GM21390 (cell line): ENCODE results near the gene CFAP157.

Experiments used
- ATAC-seq: cut with Tn5 transposase; IDR thresholded peaks from one replicate; pipeline ENCODE4 v1.9.1; 2021; ENCODE audit not compliant: unreplicated experiment

Gene CFAP157

DNA sequence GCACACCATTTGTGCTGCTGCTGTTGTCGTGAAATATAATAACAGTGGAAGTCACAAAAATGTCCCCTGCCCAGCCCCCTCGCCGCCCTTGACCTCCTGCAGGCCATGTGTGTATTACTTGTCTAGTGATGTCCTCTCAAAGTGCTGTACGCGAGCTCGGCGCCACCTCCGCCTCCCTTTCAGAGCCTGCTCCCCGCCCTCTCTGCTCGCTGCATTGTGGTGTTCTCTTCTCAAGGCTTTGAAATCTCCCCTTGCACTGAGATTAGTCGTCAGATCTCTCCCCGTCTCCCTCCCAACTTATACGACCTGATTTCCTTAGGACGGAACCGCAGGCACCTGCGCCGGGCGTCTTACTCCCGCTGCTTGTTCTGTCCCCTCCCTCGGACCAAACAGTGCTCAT, 14.7 kb upstream of the CFAP157 start:
- ATAC-seq: no peak

GRCh38 chr9:127693143-127693542, 13.6 kb upstream of the CFAP157 start:
- ATAC-seq: no peak

DNA sequence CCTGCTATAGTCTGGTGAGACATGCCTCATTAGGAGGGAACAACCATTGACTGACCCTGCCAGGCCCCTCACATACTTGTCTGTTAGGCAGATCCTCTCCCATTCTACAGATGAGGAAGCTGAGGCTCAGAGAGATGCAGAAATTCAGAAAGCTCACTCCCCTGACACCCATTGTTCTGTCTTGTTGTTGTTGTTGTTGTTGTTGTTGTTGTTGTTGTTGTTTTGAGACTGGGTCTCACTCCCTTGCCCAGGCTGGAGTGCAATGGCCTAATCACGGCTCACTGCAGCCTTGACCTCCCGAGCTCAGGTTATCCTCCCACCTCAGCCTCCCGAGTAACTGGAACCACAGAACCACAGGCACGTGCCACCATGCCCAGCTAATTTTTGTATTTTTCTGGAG, 13.1 kb upstream of the CFAP157 start:
- ATAC-seq: no peak

- no peak for ATAC-seq
Measured at GRCh38 chr9:127694890-127695720, 11.7 kb upstream of the CFAP157 start.

GRCh38 chr9:127697575-127697974, 9.2 kb upstream of the CFAP157 start:
- ATAC-seq: no peak

GRCh38 chr9:127698386-127698785, 8.4 kb upstream of the CFAP157 start:
- no peak for ATAC-seq

- ATAC-seq: no peak
Measured at GRCh38 chr9:127698985-127699670, 7.7 kb upstream of the CFAP157 start.

DNA sequence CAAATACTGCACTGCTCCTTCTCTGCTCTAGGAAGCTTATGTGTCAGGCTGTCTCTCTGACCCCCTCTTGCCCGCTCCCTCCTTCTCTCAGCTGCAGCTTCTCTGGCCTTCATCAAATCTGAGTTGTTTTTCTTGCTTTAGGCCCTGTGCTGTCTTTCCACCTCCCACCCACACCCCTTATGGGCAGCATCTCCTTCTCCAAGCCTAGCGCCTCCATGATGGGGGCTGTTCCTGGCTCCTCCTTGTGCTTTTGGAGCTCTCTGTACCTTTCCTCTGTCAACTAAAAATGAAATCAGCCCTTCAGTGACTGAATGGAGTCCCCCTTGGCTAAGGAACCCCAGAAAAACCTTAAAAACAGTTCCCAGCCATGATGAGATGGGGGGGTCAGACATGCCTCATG, 6.6 kb upstream of the CFAP157 start:
- no peak for ATAC-seq

DNA sequence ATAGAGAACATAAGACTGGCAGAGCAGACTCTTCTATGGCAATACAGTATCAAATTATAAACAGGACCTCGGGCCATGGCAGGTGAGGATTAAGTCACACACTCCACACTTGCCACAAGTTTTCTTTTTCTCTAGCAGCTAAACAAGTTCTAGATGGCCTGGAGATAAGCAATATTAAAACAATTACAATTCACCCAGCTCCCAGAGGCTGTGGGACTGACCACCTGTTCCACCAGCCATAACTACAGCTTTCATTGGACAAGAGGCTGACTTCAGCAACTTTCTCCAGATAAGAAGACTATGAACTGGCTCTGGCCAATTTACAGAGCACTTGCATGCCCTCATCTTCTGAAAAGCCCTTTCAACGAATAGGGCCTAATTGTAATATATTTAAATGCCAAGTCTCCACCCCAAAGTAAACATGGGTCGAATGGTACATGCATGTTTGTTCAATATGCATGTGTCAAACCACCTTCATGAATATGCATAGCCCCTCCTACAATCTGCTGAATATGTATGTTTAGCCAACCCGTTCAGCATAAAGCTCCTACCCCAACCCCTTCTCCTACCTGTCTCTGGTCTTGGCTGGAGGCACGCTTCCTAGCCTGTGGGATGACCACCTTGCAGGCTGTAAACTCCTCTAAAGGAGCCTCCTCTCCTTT, 6.1 kb upstream of the CFAP157 start:
- no peak for ATAC-seq

GRCh38 chr9:127703289-127703946, 3.4 kb upstream of the CFAP157 start:
- ATAC-seq: no peak

GRCh38 chr9:127705577-127706379, 1.0 kb upstream of the CFAP157 start:
- no peak for ATAC-seq

DNA sequence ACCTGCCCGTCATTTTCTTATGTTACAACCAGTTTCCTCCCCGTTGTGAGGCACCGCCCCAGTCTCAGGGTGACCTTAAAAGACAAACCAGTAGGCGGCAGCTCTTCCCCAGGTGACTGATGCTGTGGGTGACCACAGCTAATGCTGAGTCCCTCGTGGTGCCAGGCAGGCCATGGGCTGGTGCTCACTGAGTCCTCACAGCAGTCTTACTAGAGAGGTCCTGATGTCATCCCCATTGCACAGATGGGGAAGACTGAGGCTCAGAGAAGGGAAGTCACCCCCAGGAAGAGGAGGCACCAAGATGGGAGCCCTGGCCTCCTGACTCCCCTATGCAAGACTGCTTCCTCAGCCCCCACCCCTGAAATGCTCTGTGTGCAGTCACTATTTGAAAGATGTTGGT, 978 bp downstream of the CFAP157 start:
- no peak for ATAC-seq

GRCh38 chr9:127708952-127709587, 2.3 kb downstream of the CFAP157 start:
- ATAC-seq: no peak

DNA sequence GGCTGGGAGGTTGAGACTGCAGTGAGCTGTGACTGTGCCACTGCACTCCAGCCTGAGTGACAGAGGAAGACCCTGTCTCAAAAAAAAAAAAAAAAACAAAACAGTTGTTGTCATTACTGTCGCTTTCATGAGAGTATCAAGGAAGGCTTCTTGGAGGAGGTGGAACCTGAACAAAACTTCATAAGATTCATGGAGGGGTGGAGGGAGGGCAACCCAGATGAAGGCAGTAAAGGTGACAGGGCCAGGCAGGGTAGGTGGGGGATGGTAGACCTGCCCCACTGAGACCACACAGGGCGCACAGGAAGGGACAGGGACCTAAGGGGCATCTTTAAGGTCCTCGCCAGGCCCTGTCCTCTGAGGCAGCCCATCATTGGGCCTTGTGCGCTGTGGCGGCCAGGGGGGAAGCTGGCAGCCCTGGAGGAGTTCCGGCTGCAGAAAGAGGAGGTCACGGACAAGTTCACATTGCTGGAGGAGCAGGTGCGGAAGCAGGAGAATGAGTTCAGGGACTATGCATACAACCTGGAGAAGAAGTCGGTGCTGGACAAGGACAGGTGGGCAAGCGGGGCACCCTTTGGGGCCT, 3.5 kb downstream of the CFAP157 start:
- no peak for ATAC-seq

GRCh38 chr9:127711226-127711701, 4.5 kb downstream of the CFAP157 start:
- ATAC-seq: no peak

- no peak for ATAC-seq
Measured at GRCh38 chr9:127711831-127712274, 5.1 kb downstream of the CFAP157 start.

DNA sequence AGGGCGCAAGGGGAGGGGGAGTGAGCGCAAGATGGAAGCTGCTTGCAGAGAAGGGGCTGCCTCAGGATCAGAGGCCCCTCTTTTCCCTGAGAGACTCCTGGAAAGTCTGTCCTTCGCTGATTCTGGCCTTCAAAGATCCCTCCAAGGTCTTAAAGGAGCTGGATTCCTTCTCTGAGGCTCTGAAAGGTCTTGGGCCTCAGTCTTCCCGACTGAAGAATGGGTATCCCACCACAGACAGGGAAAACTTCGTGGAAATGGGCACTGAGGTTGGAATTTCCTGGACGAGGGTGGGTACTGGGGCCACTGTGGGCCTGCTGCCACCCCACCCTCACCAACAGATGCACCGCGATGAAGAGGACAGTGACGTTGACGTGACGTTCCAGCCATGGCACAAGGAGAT, 5.6 kb downstream of the CFAP157 start:
- ATAC-seq: no peak

GRCh38 chr9:127712867-127713266, 6.1 kb downstream of the CFAP157 start:
- ATAC-seq: no peak

DNA sequence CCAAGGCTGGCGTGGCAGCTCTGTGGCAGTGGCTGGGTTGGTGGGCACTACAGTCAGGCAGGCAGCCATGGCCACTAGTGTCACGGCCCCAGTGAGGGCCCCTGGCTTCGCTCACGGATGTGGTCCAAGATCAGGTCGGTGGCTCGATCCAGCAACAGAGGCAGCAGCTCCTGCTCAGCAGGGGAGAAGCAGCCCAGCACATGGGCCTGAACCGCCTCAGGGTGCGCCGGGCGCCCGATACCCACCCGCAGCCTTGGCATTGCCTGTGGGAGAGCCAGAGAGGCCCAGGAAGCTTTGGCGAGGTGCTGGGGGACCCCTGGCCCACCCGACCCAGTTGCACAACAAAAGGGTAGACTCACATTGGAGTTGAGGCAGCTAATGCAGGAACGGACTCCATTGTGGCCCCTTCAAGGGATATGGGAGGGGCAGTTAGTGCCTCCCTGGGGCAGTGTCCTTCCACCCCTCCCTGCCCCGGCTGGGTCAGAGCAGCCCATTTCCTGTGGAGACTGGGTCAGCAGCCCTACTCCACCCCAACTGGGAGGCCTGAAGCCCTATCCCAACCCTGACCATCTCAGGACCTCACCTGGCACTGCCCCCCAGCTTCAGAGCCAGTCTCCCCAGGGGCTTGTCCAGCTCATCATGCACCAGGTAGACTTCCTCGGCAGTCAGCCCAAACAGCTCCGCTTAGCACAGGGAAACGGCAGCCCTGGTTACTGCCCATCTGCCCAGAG, 7.4 kb downstream of the CFAP157 start:
- ATAC-seq: no peak
